GM23338 (cell line): ENCODE results near the gene NUBPL. TPM values are rescaled to one million over a fixed set of nuclear protein-coding genes. Genes with fewer than 3 reads are reported as not detected.
"Not testable (repeated sequence)": the region's sequence is repeated elsewhere in the genome, so short reads cannot be mapped to it uniquely, and the experiment has no call there.

Experiments
- ATAC-seq: fragments of 200-7000 bp; cut with Tn5 transposase; 3 replicates; pipeline ENCODE4 v1.9.1; 2020
- DNase-seq: peaks from one replicate; pipeline ENCODE4 v3.0.0-alpha.2; 2015; ENCODE audit warnings: low spot score
- H2AFZ ChIP-seq: fragments of 200-600 bp; sonication (generic); 2 replicates; pipeline ENCODE4 v1.8.0; 2016; ENCODE audit warnings: antibody characterized with exemption, mild to moderate bottlenecking, moderate library complexity
- H3F3A ChIP-seq: fragments of 200-600 bp; sonication (generic); replicated peaks from 2 replicates; pipeline ENCODE4 v1.8.0; 2017; ENCODE audit warnings: antibody characterized with exemption, mixed run types, low read depth
- H3K27ac ChIP-seq: fragments of 200-600 bp; sonication (generic); 2 replicates; pipeline ENCODE4 v1.6.1; 2016; ENCODE audit warnings: low read depth
- H3K27me3 ChIP-seq: fragments of 200-600 bp; sonication (generic); 2 replicates; pipeline ENCODE4 v1.8.0; 2016; ENCODE audit warnings: mild to moderate bottlenecking, mixed run types, moderate library complexity; ENCODE audit not compliant: insufficient read depth
- H3K36me3 ChIP-seq: fragments of 200-600 bp; sonication (generic); 2 replicates; pipeline ENCODE4 v1.8.0; 2016; ENCODE audit warnings: mild to moderate bottlenecking; ENCODE audit not compliant: insufficient read depth
- H3K4me1 ChIP-seq: fragments of 200-600 bp; sonication (generic); 2 replicates; pipeline ENCODE4 v1.8.0; 2016; ENCODE audit warnings: mild to moderate bottlenecking, moderate library complexity; ENCODE audit not compliant: insufficient read depth
- H3K4me2 ChIP-seq: fragments of 200-600 bp; sonication (generic); 2 replicates; pipeline ENCODE4 v1.7.1; 2017; ENCODE audit warnings: mixed run types
- H3K4me3 ChIP-seq: fragments of 200-600 bp; sonication (generic); 2 replicates; pipeline ENCODE4 v1.6.1; 2016; ENCODE audit warnings: mixed run types
- H3K79me2 ChIP-seq: fragments of 200-600 bp; sonication (generic); replicated peaks from 2 replicates; pipeline ENCODE4 v1.8.0; 2017; ENCODE audit warnings: mild to moderate bottlenecking; ENCODE audit not compliant: insufficient read depth
- H3K9me2 ChIP-seq: fragments of 200-600 bp; sonication (generic); 2 replicates; pipeline ENCODE4 v1.8.0; 2017; ENCODE audit not compliant: insufficient read depth
- H4K20me1 ChIP-seq: fragments of 200-600 bp; sonication (generic); replicated peaks from 2 replicates; pipeline ENCODE4 v1.8.0; 2017; ENCODE audit warnings: mild to moderate bottlenecking; ENCODE audit not compliant: insufficient read depth
- H3K27ac Mint-ChIP-seq: 2 replicates; pipeline ENCODE4 v1.8.0; 2020; ENCODE audit warnings: inconsistent platforms, mild to moderate bottlenecking, moderate library complexity, mixed read lengths
- H3K27me3 Mint-ChIP-seq: 3 replicates; pipeline ENCODE4 v1.8.0; 2022; ENCODE audit warnings: low read depth, mild to moderate bottlenecking, moderate library complexity, mixed read lengths, inconsistent platforms; ENCODE audit not compliant: insufficient read depth, poor library complexity
- H3K36me3 Mint-ChIP-seq: 3 replicates; pipeline ENCODE4 v1.8.0; 2021; ENCODE audit warnings: low read depth, mild to moderate bottlenecking, inconsistent platforms, moderate library complexity, mixed read lengths
- H3K4me1 Mint-ChIP-seq: 3 replicates; pipeline ENCODE4 v1.8.0; 2020; ENCODE audit warnings: mild to moderate bottlenecking, inconsistent platforms, mixed read lengths
- H3K4me3 Mint-ChIP-seq: 3 replicates; pipeline ENCODE4 v1.8.0; 2021; ENCODE audit warnings: moderate library complexity, mild to moderate bottlenecking, inconsistent platforms, mixed read lengths
- H3K9me3 Mint-ChIP-seq: 3 replicates; pipeline ENCODE4 v1.8.0; 2020; ENCODE audit warnings: moderate library complexity, mild to moderate bottlenecking, inconsistent platforms, mixed read lengths
- CREB1 ChIP-seq: fragments of 250-450 bp; sonication (Bioruptor Pico); IDR thresholded peaks from 2 replicates; pipeline ENCODE4 v1.5.0; 2020; ENCODE audit warnings: low read depth, mild to moderate bottlenecking, moderate library complexity
- EZH2 ChIP-seq: fragments of 200-600 bp; sonication (generic); IDR thresholded peaks from one replicate; pipeline ENCODE4 v1.8.0; 2017; ENCODE audit warnings: antibody characterized with exemption, mild to moderate bottlenecking, low read depth; ENCODE audit not compliant: unreplicated experiment
- EZH2phosphoT487 ChIP-seq: fragments of 200-600 bp; sonication (generic); IDR thresholded peaks from one replicate; pipeline ENCODE4 v1.8.1; 2018; ENCODE audit warnings: antibody characterized with exemption; ENCODE audit not compliant: unreplicated experiment
- JUNB ChIP-seq: IDR thresholded peaks from one replicate; pipeline ENCODE4 v1.6.1; 2016; ENCODE audit warnings: antibody characterized with exemption; ENCODE audit not compliant: unreplicated experiment
- NANOG ChIP-seq: IDR thresholded peaks from 2 replicates; pipeline ENCODE4 v1.6.1; 2016; ENCODE audit warnings: antibody characterized with exemption, borderline replicate concordance
- ZNF331 ChIP-seq: fragments of 250-450 bp; sonication (Bioruptor Pico); IDR thresholded peaks from 2 replicates; pipeline ENCODE4 v1.5.0; 2020; ENCODE audit warnings: low read depth, mild to moderate bottlenecking, moderate library complexity
- polyA plus RNA-seq: library from polyadenylated mRNA; unstranded; fragments of >200 nt; fragmentation: Nextera tagmentation; extraction: Ambion mirVana; gene quantifications from 2 replicates; pipeline ENCODE4 v1.2.1, GENCODE V29; 2016
- total RNA-seq: library from RNA; depleted of rRNA; stranded (reverse); fragments of >200 nt; shearing (Covaris generic); gene quantifications from 2 replicates; pipeline ENCODE4 v1.2.3, GENCODE V29; 2014
- TF ChIP-seq, protein P1 (sequence below): IDR thresholded peaks from one replicate; pipeline ENCODE4 v1.6.1; 2018; ENCODE audit warnings: antibody characterized with exemption; ENCODE audit not compliant: unreplicated experiment
- TF ChIP-seq, protein P2 (sequence below): fragments of 250-450 bp; sonication (Bioruptor Pico); IDR thresholded peaks from 2 replicates; pipeline ENCODE4 v1.5.0; 2020; ENCODE audit warnings: mild to moderate bottlenecking, moderate library complexity
- TF ChIP-seq, protein P3 (sequence below), 2 experiments: fragments of 200-600 bp in 1 of 2; sonication (generic) in 1 of 2; conservative IDR thresholded peaks; 2 replicates each; pipeline versions ENCODE4 v1.5.1 to v1.6.1; 2016 to 2017; ENCODE audit warnings: antibody characterized with exemption in 2 of 2, low read depth in 2 of 2, mild to moderate bottlenecking in 2 of 2, moderate library complexity in 1 of 2
- TF ChIP-seq, protein P4 (sequence below): IDR thresholded peaks from 2 replicates; pipeline ENCODE4 v1.6.1; 2016; ENCODE audit warnings: antibody characterized with exemption

Gene NUBPL
- total and polyA plus RNA-seq, 2 experiments from 2014 or later, result 6.1 to 20.7 TPM

DNA sequence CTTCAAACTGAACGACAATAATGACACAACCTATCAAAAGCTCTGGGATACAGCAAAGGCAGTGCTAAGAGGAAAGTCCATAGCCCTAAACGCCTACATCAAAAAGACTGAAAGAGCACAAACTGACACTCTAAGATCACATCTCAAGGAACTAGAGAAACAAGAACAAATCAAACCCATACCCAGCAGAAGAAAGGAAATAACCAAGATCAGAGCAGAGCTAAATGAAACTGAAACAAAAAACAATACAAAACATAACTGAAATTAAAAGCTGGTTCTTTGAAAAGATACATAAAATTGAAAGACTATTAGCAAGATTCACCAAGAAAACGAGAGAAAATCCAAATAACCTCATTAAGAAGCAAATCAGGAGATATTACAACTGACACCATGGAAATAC lies 306.9 kb downstream of the NUBPL start:
- ATAC-seq, H2AFZ ChIP-seq, H3K27me3 Mint-ChIP-seq, H3F3A ChIP-seq, H3K4me3 Mint-ChIP-seq, H3K4me1 Mint-ChIP-seq, H3K4me1 ChIP-seq, H3K4me2 ChIP-seq, H3K27ac ChIP-seq, H4K20me1 ChIP-seq, H3K4me3 ChIP-seq, H3K9me2 ChIP-seq, H3K36me3 Mint-ChIP-seq, H3K36me3 ChIP-seq, H3K27ac Mint-ChIP-seq, H3K79me2 ChIP-seq, H3K27me3 ChIP-seq, DNase-seq: not testable (repeated sequence)
- H3K9me3 Mint-ChIP-seq, result peaks cover 25% of the 10 kb centered on the region

DNA sequence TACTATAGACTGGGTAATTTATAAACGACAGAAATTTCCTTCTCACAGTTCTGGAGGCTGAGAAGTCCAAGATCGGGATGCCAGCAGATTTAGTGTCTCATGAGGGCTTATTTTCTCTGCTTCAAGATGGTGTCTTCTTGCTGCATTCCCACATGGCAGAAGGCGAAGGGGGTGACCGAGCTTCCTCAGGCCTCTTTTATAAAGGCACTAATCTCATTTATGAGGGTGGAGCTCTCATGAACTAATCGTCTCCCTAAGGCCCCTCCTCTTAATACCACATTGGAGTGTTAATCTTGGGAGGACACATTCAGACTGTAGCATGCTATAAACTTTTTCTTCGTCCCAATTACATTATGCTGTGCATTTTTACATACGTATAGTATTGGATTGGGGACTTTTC lies 315.5 kb downstream of the NUBPL start:
- H3K4me3 ChIP-seq, result no peak overlapping the region
- H3K4me1 Mint-ChIP-seq, result no peaks in the 10 kb centered on the region
- H3K36me3 Mint-ChIP-seq, result no peaks in the 10 kb centered on the region
- no peak overlapping the region for H3K4me3 Mint-ChIP-seq
- H3K79me2 ChIP-seq, result no peaks in the 10 kb centered on the region
- DNase-seq (no peak), ATAC-seq (no peak)
- H3K27ac ChIP-seq, result no peak overlapping the region
- no peaks in the 10 kb centered on the region for H3K4me1 ChIP-seq
- H3K27me3 Mint-ChIP-seq, result no peaks in the 10 kb centered on the region
- H3K36me3 ChIP-seq, result no peaks in the 10 kb centered on the region
- H3K9me3 Mint-ChIP-seq, result no peaks in the 10 kb centered on the region
- TF ChIP-seq NANOG (no peak), EZH2phosphoT487 (no peak), CREB1 (no peak), JUNB (no peak), EZH2 (no peak), ZNF331 (CRISPR knock-in tag) (no peak)
- TF ChIP-seq, protein P1, sequence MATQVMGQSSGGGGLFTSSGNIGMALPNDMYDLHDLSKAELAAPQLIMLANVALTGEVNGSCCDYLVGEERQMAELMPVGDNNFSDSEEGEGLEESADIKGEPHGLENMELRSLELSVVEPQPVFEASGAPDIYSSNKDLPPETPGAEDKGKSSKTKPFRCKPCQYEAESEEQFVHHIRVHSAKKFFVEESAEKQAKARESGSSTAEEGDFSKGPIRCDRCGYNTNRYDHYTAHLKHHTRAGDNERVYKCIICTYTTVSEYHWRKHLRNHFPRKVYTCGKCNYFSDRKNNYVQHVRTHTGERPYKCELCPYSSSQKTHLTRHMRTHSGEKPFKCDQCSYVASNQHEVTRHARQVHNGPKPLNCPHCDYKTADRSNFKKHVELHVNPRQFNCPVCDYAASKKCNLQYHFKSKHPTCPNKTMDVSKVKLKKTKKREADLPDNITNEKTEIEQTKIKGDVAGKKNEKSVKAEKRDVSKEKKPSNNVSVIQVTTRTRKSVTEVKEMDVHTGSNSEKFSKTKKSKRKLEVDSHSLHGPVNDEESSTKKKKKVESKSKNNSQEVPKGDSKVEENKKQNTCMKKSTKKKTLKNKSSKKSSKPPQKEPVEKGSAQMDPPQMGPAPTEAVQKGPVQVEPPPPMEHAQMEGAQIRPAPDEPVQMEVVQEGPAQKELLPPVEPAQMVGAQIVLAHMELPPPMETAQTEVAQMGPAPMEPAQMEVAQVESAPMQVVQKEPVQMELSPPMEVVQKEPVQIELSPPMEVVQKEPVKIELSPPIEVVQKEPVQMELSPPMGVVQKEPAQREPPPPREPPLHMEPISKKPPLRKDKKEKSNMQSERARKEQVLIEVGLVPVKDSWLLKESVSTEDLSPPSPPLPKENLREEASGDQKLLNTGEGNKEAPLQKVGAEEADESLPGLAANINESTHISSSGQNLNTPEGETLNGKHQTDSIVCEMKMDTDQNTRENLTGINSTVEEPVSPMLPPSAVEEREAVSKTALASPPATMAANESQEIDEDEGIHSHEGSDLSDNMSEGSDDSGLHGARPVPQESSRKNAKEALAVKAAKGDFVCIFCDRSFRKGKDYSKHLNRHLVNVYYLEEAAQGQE, result no peak
- TF ChIP-seq, protein P2, sequence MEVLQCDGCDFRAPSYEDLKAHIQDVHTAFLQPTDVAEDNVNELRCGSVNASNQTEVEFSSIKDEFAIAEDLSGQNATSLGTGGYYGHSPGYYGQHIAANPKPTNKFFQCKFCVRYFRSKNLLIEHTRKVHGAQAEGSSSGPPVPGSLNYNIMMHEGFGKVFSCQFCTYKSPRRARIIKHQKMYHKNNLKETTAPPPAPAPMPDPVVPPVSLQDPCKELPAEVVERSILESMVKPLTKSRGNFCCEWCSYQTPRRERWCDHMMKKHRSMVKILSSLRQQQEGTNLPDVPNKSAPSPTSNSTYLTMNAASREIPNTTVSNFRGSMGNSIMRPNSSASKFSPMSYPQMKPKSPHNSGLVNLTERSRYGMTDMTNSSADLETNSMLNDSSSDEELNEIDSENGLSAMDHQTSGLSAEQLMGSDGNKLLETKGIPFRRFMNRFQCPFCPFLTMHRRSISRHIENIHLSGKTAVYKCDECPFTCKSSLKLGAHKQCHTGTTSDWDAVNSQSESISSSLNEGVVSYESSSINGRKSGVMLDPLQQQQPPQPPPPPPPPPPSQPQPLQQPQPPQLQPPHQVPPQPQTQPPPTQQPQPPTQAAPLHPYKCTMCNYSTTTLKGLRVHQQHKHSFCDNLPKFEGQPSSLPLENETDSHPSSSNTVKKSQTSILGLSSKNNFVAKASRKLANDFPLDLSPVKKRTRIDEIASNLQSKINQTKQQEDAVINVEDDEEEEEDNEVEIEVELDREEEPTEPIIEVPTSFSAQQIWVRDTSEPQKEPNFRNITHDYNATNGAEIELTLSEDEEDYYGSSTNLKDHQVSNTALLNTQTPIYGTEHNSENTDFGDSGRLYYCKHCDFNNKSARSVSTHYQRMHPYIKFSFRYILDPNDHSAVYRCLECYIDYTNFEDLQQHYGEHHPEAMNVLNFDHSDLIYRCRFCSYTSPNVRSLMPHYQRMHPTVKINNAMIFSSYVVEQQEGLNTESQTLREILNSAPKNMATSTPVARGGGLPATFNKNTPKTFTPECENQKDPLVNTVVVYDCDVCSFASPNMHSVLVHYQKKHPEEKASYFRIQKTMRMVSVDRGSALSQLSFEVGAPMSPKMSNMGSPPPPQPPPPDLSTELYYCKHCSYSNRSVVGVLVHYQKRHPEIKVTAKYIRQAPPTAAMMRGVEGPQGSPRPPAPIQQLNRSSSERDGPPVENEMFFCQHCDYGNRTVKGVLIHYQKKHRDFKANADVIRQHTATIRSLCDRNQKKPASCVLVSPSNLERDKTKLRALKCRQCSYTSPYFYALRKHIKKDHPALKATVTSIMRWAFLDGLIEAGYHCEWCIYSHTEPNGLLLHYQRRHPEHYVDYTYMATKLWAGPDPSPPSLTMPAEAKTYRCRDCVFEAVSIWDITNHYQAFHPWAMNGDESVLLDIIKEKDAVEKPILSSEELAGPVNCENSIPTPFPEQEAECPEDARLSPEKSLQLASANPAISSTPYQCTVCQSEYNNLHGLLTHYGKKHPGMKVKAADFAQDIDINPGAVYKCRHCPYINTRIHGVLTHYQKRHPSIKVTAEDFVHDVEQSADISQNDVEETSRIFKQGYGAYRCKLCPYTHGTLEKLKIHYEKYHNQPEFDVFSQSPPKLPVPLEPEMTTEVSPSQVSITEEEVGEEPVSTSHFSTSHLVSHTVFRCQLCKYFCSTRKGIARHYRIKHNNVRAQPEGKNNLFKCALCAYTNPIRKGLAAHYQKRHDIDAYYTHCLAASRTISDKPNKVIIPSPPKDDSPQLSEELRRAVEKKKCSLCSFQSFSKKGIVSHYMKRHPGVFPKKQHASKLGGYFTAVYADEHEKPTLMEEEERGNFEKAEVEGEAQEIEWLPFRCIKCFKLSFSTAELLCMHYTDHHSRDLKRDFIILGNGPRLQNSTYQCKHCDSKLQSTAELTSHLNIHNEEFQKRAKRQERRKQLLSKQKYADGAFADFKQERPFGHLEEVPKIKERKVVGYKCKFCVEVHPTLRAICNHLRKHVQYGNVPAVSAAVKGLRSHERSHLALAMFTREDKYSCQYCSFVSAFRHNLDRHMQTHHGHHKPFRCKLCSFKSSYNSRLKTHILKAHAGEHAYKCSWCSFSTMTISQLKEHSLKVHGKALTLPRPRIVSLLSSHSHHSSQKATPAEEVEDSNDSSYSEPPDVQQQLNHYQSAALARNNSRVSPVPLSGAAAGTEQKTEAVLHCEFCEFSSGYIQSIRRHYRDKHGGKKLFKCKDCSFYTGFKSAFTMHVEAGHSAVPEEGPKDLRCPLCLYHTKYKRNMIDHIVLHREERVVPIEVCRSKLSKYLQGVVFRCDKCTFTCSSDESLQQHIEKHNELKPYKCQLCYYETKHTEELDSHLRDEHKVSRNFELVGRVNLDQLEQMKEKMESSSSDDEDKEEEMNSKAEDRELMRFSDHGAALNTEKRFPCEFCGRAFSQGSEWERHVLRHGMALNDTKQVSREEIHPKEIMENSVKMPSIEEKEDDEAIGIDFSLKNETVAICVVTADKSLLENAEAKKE, result no peak
- TF ChIP-seq, protein P3, sequence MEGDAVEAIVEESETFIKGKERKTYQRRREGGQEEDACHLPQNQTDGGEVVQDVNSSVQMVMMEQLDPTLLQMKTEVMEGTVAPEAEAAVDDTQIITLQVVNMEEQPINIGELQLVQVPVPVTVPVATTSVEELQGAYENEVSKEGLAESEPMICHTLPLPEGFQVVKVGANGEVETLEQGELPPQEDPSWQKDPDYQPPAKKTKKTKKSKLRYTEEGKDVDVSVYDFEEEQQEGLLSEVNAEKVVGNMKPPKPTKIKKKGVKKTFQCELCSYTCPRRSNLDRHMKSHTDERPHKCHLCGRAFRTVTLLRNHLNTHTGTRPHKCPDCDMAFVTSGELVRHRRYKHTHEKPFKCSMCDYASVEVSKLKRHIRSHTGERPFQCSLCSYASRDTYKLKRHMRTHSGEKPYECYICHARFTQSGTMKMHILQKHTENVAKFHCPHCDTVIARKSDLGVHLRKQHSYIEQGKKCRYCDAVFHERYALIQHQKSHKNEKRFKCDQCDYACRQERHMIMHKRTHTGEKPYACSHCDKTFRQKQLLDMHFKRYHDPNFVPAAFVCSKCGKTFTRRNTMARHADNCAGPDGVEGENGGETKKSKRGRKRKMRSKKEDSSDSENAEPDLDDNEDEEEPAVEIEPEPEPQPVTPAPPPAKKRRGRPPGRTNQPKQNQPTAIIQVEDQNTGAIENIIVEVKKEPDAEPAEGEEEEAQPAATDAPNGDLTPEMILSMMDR (conservative IDR thresholded peaks at IDR 0.05; ENCODE audit: low read depth in 2 of 2), result no peak
- TF ChIP-seq, protein P4, sequence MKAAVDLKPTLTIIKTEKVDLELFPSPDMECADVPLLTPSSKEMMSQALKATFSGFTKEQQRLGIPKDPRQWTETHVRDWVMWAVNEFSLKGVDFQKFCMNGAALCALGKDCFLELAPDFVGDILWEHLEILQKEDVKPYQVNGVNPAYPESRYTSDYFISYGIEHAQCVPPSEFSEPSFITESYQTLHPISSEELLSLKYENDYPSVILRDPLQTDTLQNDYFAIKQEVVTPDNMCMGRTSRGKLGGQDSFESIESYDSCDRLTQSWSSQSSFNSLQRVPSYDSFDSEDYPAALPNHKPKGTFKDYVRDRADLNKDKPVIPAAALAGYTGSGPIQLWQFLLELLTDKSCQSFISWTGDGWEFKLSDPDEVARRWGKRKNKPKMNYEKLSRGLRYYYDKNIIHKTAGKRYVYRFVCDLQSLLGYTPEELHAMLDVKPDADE, result no peak
- no peaks in the 10 kb centered on the region for H3K27me3 ChIP-seq
- no peaks in the 10 kb centered on the region for H3F3A ChIP-seq
- H4K20me1 ChIP-seq, result no peaks in the 10 kb centered on the region
- H2AFZ ChIP-seq, result no peak overlapping the region
- no peak overlapping the region for H3K4me2 ChIP-seq
- no peak overlapping the region for H3K27ac Mint-ChIP-seq
- no peaks in the 10 kb centered on the region for H3K9me2 ChIP-seq
